Measurements from ENCODE around the gene CLPX. TPM values are rescaled to one million over a fixed set of nuclear protein-coding genes. Genes with fewer than 3 reads are reported as not detected.

The CLPX gene
- total and polyA plus RNA-seq, 9 of the 15 experiments (the other 6 are each of a cell fraction or from before 2014, with no cell fraction given) = 11.2 to 83.3 (median 51.3) TPM

DNA sequence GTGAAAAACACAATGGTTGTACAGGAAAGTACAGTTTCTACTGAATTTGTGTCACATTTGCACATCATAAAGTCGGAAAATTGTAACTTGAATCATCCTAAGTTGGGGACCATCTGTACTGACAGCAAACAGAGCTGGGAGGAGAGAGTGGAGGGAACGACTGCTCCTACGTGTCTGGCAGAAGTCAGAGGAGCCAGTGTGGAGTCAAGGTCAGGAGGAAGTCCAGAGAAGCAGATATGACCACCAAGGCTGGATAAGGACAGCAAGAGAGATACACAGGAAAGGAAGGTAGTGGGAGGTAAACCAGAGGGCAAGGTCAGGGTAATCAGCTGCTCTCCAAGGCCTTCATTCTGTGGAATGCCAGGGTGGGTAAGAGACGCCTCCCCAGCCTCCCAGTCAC, 28.9 kb upstream of the CLPX start (continued):
- TF ChIP-seq, protein P1, sequence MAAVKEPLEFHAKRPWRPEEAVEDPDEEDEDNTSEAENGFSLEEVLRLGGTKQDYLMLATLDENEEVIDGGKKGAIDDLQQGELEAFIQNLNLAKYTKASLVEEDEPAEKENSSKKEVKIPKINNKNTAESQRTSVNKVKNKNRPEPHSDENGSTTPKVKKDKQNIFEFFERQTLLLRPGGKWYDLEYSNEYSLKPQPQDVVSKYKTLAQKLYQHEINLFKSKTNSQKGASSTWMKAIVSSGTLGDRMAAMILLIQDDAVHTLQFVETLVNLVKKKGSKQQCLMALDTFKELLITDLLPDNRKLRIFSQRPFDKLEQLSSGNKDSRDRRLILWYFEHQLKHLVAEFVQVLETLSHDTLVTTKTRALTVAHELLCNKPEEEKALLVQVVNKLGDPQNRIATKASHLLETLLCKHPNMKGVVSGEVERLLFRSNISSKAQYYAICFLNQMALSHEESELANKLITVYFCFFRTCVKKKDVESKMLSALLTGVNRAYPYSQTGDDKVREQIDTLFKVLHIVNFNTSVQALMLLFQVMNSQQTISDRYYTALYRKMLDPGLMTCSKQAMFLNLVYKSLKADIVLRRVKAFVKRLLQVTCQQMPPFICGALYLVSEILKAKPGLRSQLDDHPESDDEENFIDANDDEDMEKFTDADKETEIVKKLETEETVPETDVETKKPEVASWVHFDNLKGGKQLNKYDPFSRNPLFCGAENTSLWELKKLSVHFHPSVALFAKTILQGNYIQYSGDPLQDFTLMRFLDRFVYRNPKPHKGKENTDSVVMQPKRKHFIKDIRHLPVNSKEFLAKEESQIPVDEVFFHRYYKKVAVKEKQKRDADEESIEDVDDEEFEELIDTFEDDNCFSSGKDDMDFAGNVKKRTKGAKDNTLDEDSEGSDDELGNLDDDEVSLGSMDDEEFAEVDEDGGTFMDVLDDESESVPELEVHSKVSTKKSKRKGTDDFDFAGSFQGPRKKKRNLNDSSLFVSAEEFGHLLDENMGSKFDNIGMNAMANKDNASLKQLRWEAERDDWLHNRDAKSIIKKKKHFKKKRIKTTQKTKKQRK (IDR thresholded peaks at IDR 0.05; ENCODE audit: borderline replicate concordance, low read depth, low read length) = no peak
- TF ChIP-seq HDAC6 (IDR thresholded peaks at IDR 0.05; ENCODE audit: low read depth, low read length) = no peak

DNA sequence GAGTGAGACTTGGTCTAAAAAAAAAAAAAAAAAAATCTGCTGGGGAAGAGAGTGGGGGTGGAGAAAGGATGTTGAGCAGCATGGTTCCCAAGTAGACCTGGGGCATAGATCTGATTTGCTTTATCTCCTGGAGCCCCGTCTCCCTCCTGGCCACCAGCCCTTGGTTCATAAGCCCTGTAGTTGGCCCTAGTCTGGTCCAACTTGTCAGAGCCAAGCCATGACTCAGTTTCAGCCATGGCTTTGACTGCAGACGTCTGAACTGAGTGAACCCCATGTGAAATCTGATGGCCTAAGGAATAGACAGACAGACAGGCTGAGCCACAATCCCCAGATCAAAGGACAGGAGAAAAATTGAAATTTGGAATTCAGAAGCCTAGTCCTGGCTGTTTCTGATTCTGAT, 28.1 kb upstream of the CLPX start:
- Histone ChIP-seq H4K20me1 (replicated peaks; ENCODE audit: control insufficient read depth, insufficient read depth, low read length) (0 out of 2 replicates have a peak, but pooled peaks cover 3% of the 10 kb centered on the region), H3K4me2 (ENCODE audit: insufficient read depth, low read length) (no peak overlapping the region), H3K4me1 (replicated peaks in 1 of 2; ENCODE audit: control insufficient read depth in 2 of 2, insufficient read depth in 2 of 2, low read length in 2 of 2) (peaks cover 18 to 32% of the 10 kb centered on the region in 2 experiments; a peak in 3 of 5 replicates), H3K27me3 (ENCODE audit: control insufficient read depth in 2 of 2, insufficient read depth in 2 of 2, low read length in 2 of 2) (0 out of 5 replicates have a peak, but pooled peaks cover 0 to 4% of the 10 kb centered on the region in 2 experiments), H3K27ac (ENCODE audit: extremely low read depth, low read depth, low read length) (no peak overlapping the region), H3K9me1 (ENCODE audit: control insufficient read depth, insufficient read depth, low read length) (no peaks in the 10 kb centered on the region), H2AFZ (ENCODE audit: low read depth, low read length) (no peak overlapping the region), H3K9me3 (replicated peaks; ENCODE audit: control insufficient read depth, insufficient read depth, low read depth, low read length) (no peaks in the 10 kb centered on the region), H3K79me2 (ENCODE audit: control insufficient read depth, insufficient read depth, low read length) (no peaks in the 10 kb centered on the region), H3K4me3 (no peak overlapping the region), H3K9ac (ENCODE audit: insufficient read depth in 1 of 2, low read depth in 2 of 2, low read length in 2 of 2) (no peak overlapping the region), H3K36me3 (ENCODE audit: control insufficient read depth, insufficient read depth, low read length) (no peaks in the 10 kb centered on the region)
- BruUV-seq (replicated peaks) = no TSS peak
- no peak for DNase-seq (ENCODE audit: extremely low read depth in 1 of 4, low spot score in 3 of 4)
- ATAC-seq = no peak
- 28% methylated on average over 2 of the region's 2 CpGs for WGBS (ENCODE audit: insufficient coverage, low coverage, missing lambda C conversion rate)
- POLR2A ChIA-PET = interaction anchor here (6.6 kb wide), 1 partner anchor 92 kb away, joined by 54 read pairs; the partner anchor contains the start of gene RNU5B-1
- CTCF ChIA-PET (ENCODE audit: low intra/inter-chr PET ratio) = no interaction called here
- TF ChIP-seq TFAM (CRISPR knock-in tag; conservative IDR thresholded peaks at IDR 0.05) = no peak
- no peak for TF ChIP-seq DIDO1 (tag; IDR thresholded peaks at IDR 0.05; ENCODE audit: low read depth)
- in situ Hi-C loops (cut with MboI) = no loop called here
- no peak for FAIRE-seq
- intact Hi-C loops (cut with micrococcal nuclease) = no loop called here

All from K562 (cell line).